Choroid plexus epithelial cell (primary cell): ENCODE data around the gene LIN52.

Experiments used
- DNase-seq: peaks from one replicate; pipeline ENCODE4 v3.0.0-alpha.2; 2010; ENCODE audit warnings: low read depth
- H3K4me3 ChIP-seq: 2 replicates; pipeline ENCODE4 v1.5.1; 2011; ENCODE audit warnings: low read depth, mild to moderate bottlenecking, control low read depth, low read length, moderate library complexity
- CTCF ChIP-seq: conservative IDR thresholded peaks from 2 replicates; pipeline ENCODE4 v1.5.1; 2011; ENCODE audit warnings: low read depth, mild to moderate bottlenecking, control low read depth, inconsistent platforms, low read length, moderate library complexity

LIN52 gene

GRCh38 chr14:74221741-74222140, 137.0 kb downstream of the LIN52 start:
- no peak for DNase-seq
- no peak for TF ChIP-seq CTCF
- H3K4me3 ChIP-seq, result no peak overlapping the region

GRCh38 chr14:74223016-74223415, 138.3 kb downstream of the LIN52 start:
- no peak for DNase-seq
- H3K4me3 ChIP-seq, result no peak overlapping the region
- no peak for TF ChIP-seq CTCF

- no peak for DNase-seq
- H3K4me3 ChIP-seq, result no peak overlapping the region
- TF ChIP-seq CTCF, result no peak
Measured at GRCh38 chr14:74231784-74232183, 147.0 kb downstream of the LIN52 start.

GRCh38 chr14:74235017-74235416, 150.3 kb downstream of the LIN52 start:
- TF ChIP-seq CTCF, result no peak
- DNase-seq, result no peak
- H3K4me3 ChIP-seq, result no peak overlapping the region

GRCh38 chr14:74237441-74237840, 152.7 kb downstream of the LIN52 start:
- no peak for DNase-seq
- H3K4me3 ChIP-seq, result no peak overlapping the region
- no peak for TF ChIP-seq CTCF

- DNase-seq, result no peak
- no peak for TF ChIP-seq CTCF
- H3K4me3 ChIP-seq, result no peak within 1 kb of the TSS
Measured at GRCh38 chr14:74238974-74239847, 154.5 kb downstream of the LIN52 start, which contains the start of gene VSX2. VSX2 (plus strand) TSS chr14:74239449; CDS start chr14:74239562, 113 bp downstream.
